Endothelial cell of umbilical vein (primary cell): ENCODE data around the gene ELMO1. TPM values are rescaled to one million over a fixed set of nuclear protein-coding genes. Genes with fewer than 3 reads are reported as not detected.

Experiments used
- BruUV-seq: library from RNA; stranded (reverse); fragments of 400-500 nt; replicated peaks from 2 replicates; lab custom pipeline; 2021; lab: Mats Ljungman, UMichigan
- CTCF ChIA-PET: fragments of 300-600, 350-600 bp; sonication (Branson Sonifier 250); formaldehyde crosslinking; loops from one replicate; lab custom pipeline; 2021; ENCODE audit warnings: antibody characterized with exemption, inconsistent platforms; lab: Charles Lee
- POLR2A ChIA-PET: fragments of 300-600, 350-600 bp; sonication (Branson Sonifier 250); formaldehyde crosslinking; loops from one replicate; lab custom pipeline; 2021; ENCODE audit warnings: antibody characterized with exemption, inconsistent platforms; lab: Charles Lee
- DNase-seq: peaks from one replicate; pipeline ENCODE4 v3.0.0-alpha.2; 2011; ENCODE audit warnings: low read depth, low spot score
- FAIRE-seq: peaks from 2 replicates; lab custom pipeline; 2011; peaks lifted over from hg19 to GRCh38; lab: Jason Lieb, UNC
- H2AFZ ChIP-seq: 2 replicates; pipeline ENCODE4 v1.6.0; 2012; ENCODE audit warnings: low read depth, low read length, control low read depth, inconsistent platforms
- H3K27ac ChIP-seq: 2 replicates; pipeline ENCODE4 v1.5.1; 2011; ENCODE audit warnings: low read depth, mild to moderate bottlenecking, control low read depth, low read length, moderate library complexity; ENCODE audit not compliant: insufficient read depth
- H3K27me3 ChIP-seq, 2 experiments: 2 replicates each; pipeline versions ENCODE4 v1.6.0 to v1.6.1; 2011; ENCODE audit warnings: low read length in 2 of 2, mixed read lengths in 1 of 2; ENCODE audit not compliant: control insufficient read depth in 2 of 2, insufficient read depth in 2 of 2
- H3K36me3 ChIP-seq, 2 experiments: 2 replicates in 1 of 2; 3 replicates in 1 of 2; pipeline ENCODE4 v1.5.1; 2011; ENCODE audit warnings: low read length in 2 of 2, mild to moderate bottlenecking in 1 of 2, moderate library complexity in 1 of 2; ENCODE audit not compliant: control insufficient read depth in 2 of 2, insufficient read depth in 2 of 2; ENCODE audit errors: extremely low read depth in 1 of 2
- H3K4me1 ChIP-seq: 3 replicates; pipeline ENCODE4 v1.5.1; 2011; ENCODE audit warnings: mild to moderate bottlenecking, low read length; ENCODE audit not compliant: control insufficient read depth, insufficient read depth; ENCODE audit errors: extremely low read depth
- H3K4me2 ChIP-seq: 2 replicates; pipeline ENCODE4 v1.6.1; 2011; ENCODE audit warnings: low read length, control low read depth, mixed read lengths; ENCODE audit not compliant: insufficient read depth
- H3K4me3 ChIP-seq, 3 experiments: fragments of 200-600 bp in 1 of 3; sonication (generic), shearing (Covaris generic) in 1 of 3; replicated peaks in 1 of 3; 2 replicates each; pipeline ENCODE4 v1.5.1; 2011 to 2016; ENCODE audit warnings: control low read depth in 3 of 3, low read length in 3 of 3, mild to moderate bottlenecking in 2 of 3, inconsistent platforms in 1 of 3, low read depth in 1 of 3, moderate library complexity in 1 of 3; ENCODE audit not compliant: insufficient read depth in 1 of 3
- H3K79me2 ChIP-seq: 2 replicates; pipeline ENCODE4 v1.6.0; 2012; ENCODE audit warnings: low read length, inconsistent platforms; ENCODE audit not compliant: control insufficient read depth, insufficient read depth
- H3K9ac ChIP-seq: replicated peaks from 2 replicates; pipeline ENCODE3; 2011; ENCODE audit warnings: low read length, control low read depth; ENCODE audit not compliant: insufficient read depth; ENCODE audit errors: extremely low read depth
- H3K9me1 ChIP-seq: replicated peaks from 3 replicates; pipeline ENCODE4 v1.6.0; 2011; ENCODE audit warnings: mild to moderate bottlenecking, low read length; ENCODE audit not compliant: control insufficient read depth, insufficient read depth; ENCODE audit errors: extremely low read depth
- H3K9me3 ChIP-seq: replicated peaks from 2 replicates; pipeline ENCODE4 v1.5.1; 2012; ENCODE audit warnings: low read length, inconsistent platforms; ENCODE audit not compliant: control insufficient read depth, insufficient read depth
- H4K20me1 ChIP-seq: replicated peaks from 2 replicates; pipeline ENCODE3; 2011; ENCODE audit warnings: mild to moderate bottlenecking, low read length; ENCODE audit not compliant: control insufficient read depth, insufficient read depth; ENCODE audit errors: extremely low read depth
- EZH2 ChIP-seq: IDR thresholded peaks from 2 replicates; pipeline ENCODE4 v1.6.1; 2012; ENCODE audit warnings: borderline replicate concordance, low read depth, mild to moderate bottlenecking, moderate library complexity, low read length, inconsistent platforms; ENCODE audit not compliant: severe bottlenecking
- FOS ChIP-seq: IDR thresholded peaks from 2 replicates; pipeline ENCODE4 v1.6.1; 2011; ENCODE audit warnings: mild to moderate bottlenecking, low read length, moderate library complexity, borderline replicate concordance; ENCODE audit not compliant: insufficient read depth
- GATA2 ChIP-seq: IDR thresholded peaks from 2 replicates; pipeline ENCODE4 v1.7.0; 2011; ENCODE audit warnings: low read depth, mild to moderate bottlenecking, moderate library complexity, mixed read lengths, low read length; ENCODE audit not compliant: insufficient read length, insufficient read depth
- JUN ChIP-seq: IDR thresholded peaks from 2 replicates; pipeline ENCODE4 v1.6.1; 2011; ENCODE audit warnings: borderline replicate concordance, low read depth; ENCODE audit not compliant: insufficient read length, insufficient read depth
- MAX ChIP-seq: IDR thresholded peaks from 2 replicates; pipeline ENCODE4 v1.6.1; 2011; ENCODE audit not compliant: insufficient read depth, insufficient read length
- MYC ChIP-seq: IDR thresholded peaks from one replicate; pipeline ENCODE4 v1.6.1; 2011; ENCODE audit warnings: mild to moderate bottlenecking, low read depth, low read length
- POLR2A ChIP-seq: IDR thresholded peaks from 2 replicates; pipeline ENCODE4 v1.6.1; 2012; ENCODE audit warnings: low read depth, mild to moderate bottlenecking, control low read depth, low read length
- POLR2AphosphoS5 ChIP-seq: IDR thresholded peaks from 2 replicates; pipeline ENCODE4 v1.6.1; 2012; ENCODE audit warnings: low read depth, mild to moderate bottlenecking, control low read depth, low read length, moderate library complexity; ENCODE audit not compliant: insufficient read depth
- dilution Hi-C: fragments of 300-500 bp; cut with MboI; formaldehyde crosslinking; loops from one replicate; pipeline ENCODE4 v1.15.0; 2019; ENCODE audit warnings: low sequenced_read_pairs; ENCODE audit not compliant: extremely low pct_ligation_motif_present
- intact Hi-C: fragments of 100-400 bp; cut with micrococcal nuclease; formaldehyde crosslinking; loops from one replicate; pipeline ENCODE4 v1.10.0; 2022
- polyA plus RNA-seq, 4 experiments: library from polyadenylated mRNA; depleted of rRNA in 3 of 4; stranded (reverse) in 3 of 4; unstranded in 1 of 4; fragments of >200 nt; gene quantifications; 2 replicates each; pipeline versions ENCODE4 v1.2.1 to v1.2.3, GENCODE V29; 2011 to 2012; ENCODE audit warnings: missing spikeins in 1 of 4
- total RNA-seq: library from RNA; stranded (reverse); gene quantifications from 2 replicates; pipeline ENCODE4 v1.2.3, GENCODE V29; 2021
- TF ChIP-seq, protein P1 (sequence below), 2 donors: IDR thresholded peaks; 1 replicate in 1 of 2; 2 replicates in 1 of 2; pipeline ENCODE4 v1.5.1; 2011; ENCODE audit warnings: low read length in 2 of 2, mild to moderate bottlenecking in 2 of 2, moderate library complexity in 2 of 2, control low read depth in 1 of 2, inconsistent platforms in 1 of 2, low read depth in 1 of 2; ENCODE audit not compliant: insufficient read depth in 1 of 2; ENCODE audit errors: extremely low read depth in 1 of 2

Gene ELMO1
- total and polyA plus RNA-seq, 2 donors (not counting 3 experiments of a cell fraction or from before 2014, with no cell fraction given): 17.0 to 30.6 TPM

DNA sequence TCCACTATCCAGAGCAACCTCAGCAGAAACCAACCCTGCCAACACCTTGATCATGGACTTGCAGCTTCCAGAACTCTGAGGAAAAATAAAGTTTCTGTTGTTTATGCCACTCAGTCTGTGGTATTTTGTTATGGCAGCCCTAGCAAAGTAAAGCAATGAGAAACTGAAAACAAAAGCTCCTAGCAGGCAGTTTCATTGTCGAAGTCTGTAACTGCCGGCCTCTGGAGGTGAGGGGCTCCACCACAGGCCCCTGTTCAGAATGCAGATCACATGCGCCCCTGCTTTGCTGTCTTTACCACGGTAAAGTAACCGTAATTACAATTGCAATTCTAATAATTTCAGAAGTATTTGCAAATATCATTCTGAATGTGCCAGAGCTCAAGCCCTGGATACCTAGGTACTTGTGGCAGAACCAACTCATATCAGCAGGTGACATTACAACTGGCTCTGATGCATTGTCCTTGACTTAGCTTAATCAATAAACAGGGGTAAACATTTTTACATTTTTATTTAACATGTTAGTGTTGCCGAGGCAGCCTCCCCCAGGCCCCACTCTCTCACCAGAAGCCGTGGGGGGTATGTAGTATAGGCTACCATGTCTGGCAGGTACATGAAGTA, 193.2 kb downstream of the ELMO1 start:
- Histone ChIP-seq H3K27ac (no peak overlapping the region), H3K4me2 (no peak overlapping the region), H3K36me3 (no peaks in the 10 kb centered on the region), H4K20me1 (no peaks in the 10 kb centered on the region), H3K4me3 (no peak overlapping the region), H3K9ac (no peak overlapping the region), H3K9me1 (no peaks in the 10 kb centered on the region), H2AFZ (no peak overlapping the region), H3K9me3 (no peaks in the 10 kb centered on the region), H3K27me3 (no peaks in the 10 kb centered on the region), H3K79me2 (no peaks in the 10 kb centered on the region), H3K4me1 (no peaks in the 10 kb centered on the region)
- no peak for FAIRE-seq
- TF ChIP-seq MYC (no peak), JUN (no peak), POLR2A (no peak), EZH2 (no peak), GATA2 (no peak), POLR2AphosphoS5 (no peak), FOS (no peak), MAX (no peak)
- TF ChIP-seq, protein P1, sequence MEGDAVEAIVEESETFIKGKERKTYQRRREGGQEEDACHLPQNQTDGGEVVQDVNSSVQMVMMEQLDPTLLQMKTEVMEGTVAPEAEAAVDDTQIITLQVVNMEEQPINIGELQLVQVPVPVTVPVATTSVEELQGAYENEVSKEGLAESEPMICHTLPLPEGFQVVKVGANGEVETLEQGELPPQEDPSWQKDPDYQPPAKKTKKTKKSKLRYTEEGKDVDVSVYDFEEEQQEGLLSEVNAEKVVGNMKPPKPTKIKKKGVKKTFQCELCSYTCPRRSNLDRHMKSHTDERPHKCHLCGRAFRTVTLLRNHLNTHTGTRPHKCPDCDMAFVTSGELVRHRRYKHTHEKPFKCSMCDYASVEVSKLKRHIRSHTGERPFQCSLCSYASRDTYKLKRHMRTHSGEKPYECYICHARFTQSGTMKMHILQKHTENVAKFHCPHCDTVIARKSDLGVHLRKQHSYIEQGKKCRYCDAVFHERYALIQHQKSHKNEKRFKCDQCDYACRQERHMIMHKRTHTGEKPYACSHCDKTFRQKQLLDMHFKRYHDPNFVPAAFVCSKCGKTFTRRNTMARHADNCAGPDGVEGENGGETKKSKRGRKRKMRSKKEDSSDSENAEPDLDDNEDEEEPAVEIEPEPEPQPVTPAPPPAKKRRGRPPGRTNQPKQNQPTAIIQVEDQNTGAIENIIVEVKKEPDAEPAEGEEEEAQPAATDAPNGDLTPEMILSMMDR (IDR thresholded peaks at IDR 0.05; ENCODE audit: extremely low read depth in 1 of 2, insufficient read depth in 1 of 2, low read depth in 1 of 2, low read length in 2 of 2): no peak
- DNase-seq: no peak
- ChIA-PET CTCF (interaction anchor here (0.8 kb wide), 1 partner anchor 54 kb away, joined by 3 read pairs; no protein-coding TSS in a partner anchor), POLR2A (no interaction called here)
- intact Hi-C loops: no loop called here
- dilution Hi-C loops: no loop called here
- no TSS peak for BruUV-seq
